Right lobe of liver (tissue), 6 donors: Measurements from ENCODE around the gene PIP4K2B. TPM values are rescaled to one million over a fixed set of nuclear protein-coding genes. Genes with fewer than 3 reads are reported as not detected.
"Not testable (repeated sequence)": the region's sequence is repeated elsewhere in the genome, so short reads cannot be mapped to it uniquely, and the experiment has no call there.

Experiments used
- ATAC-seq, 4 donors: fragments of 200-7000 bp; cut with Tn5 transposase; one replicate each; pipeline ENCODE4 v1.9.1; 2020; ENCODE audit warnings: mild to moderate bottlenecking in 4 of 4, moderate library complexity in 4 of 4
- DNase-seq, 3 donors: peaks; one replicate each; pipeline ENCODE4 v3.0.0-alpha.2; 2020
- H3K27ac ChIP-seq, 3 donors: fragments of 200-600 bp; one replicate each; pipeline ENCODE4 v1.8.0; 2022
- H3K27me3 ChIP-seq, 2 donors: fragments of 200-600 bp; one replicate each; pipeline ENCODE4 v1.8.0; 2022
- H3K36me3 ChIP-seq, 4 donors: fragments of 200-600 bp; sonication (generic) in 1 of 4; one replicate each; pipeline versions ENCODE4 v1.5.1 to v1.8.0; 2017 to 2022; ENCODE audit warnings: control low read depth in 1 of 4
- H3K4me1 ChIP-seq, 4 donors: fragments of 200-600 bp; sonication (generic) in 1 of 4; one replicate each; pipeline versions ENCODE4 v1.5.1 to v1.8.0; 2017 to 2022; ENCODE audit warnings: control low read depth in 1 of 4
- H3K4me3 ChIP-seq, 3 donors: fragments of 200-600 bp; one replicate each; pipeline ENCODE4 v1.8.0; 2022
- H3K9me3 ChIP-seq, 4 donors: fragments of 200-600 bp; sonication (generic) in 1 of 4; one replicate each; pipeline versions ENCODE4 v1.5.1 to v1.8.0; 2017 to 2022; ENCODE audit warnings: control low read depth in 1 of 4
- CTCF ChIP-seq, 4 donors: fragments of 200-600 bp in 3 of 4; fragments of 450-650 bp in 1 of 4; IDR thresholded peaks; one replicate each; pipeline versions ENCODE4 v1.5.1 to v1.8.0; 2016 to 2022; ENCODE audit warnings: antibody characterized with exemption in 4 of 4, mild to moderate bottlenecking in 2 of 4
- POLR2A ChIP-seq: fragments of 450-650 bp; IDR thresholded peaks from one replicate; pipeline ENCODE4 v1.6.1; 2017; ENCODE audit warnings: antibody characterized with exemption, mild to moderate bottlenecking
- WGBS: methylation state at CpG from one replicate; pipeline ENCODE4 v1.1.6; 2018; ENCODE audit warnings: low coverage, low lambda C conversion rate; ENCODE audit not compliant: insufficient coverage; ENCODE audit errors: missing lambda C conversion rate; 5-methylcytosine and 5-hydroxymethylcytosine counted together
- intact Hi-C, 2 donors: fragments of 100-400 bp; cut with DNase I; formaldehyde crosslinking; loops; one replicate each; pipeline versions ENCODE4 v1.11.2 to v1.14.1; 2022
- total RNA-seq, 6 experiments: library from RNA; depleted of rRNA in 2 of 6; stranded (reverse); fragments of >200 nt in 2 of 6; fragmentation: NEBNext Ultra II Directional in 3 of 6; extraction: Animal tissue kit (Norgen Biotek cat#: 25700) in 3 of 6; gene quantifications; one replicate each; pipeline versions ENCODE4 v1.1.0 to v1.2.4, GENCODE V29; 2016 to 2023
- donor health status: DM: no; HTN: yes; CAD: no.
- donor health status: DM: no; HTN: no; CAD: no.
- donor health status: DM: no; HTN: no; CAD: no.
- donor health status: DM: no; HTN: yes; CAD: no.
- donor health status: DM: no; HTN: yes; CAD: no.

PIP4K2B gene
- total RNA-seq, 6 experiments from 2014 or later = 11.5 to 19.5 (median 15.4) TPM

- Histone ChIP-seq H3K36me3 (no peaks in the 10 kb centered on the region), H3K27ac (no peak overlapping the region), H3K27me3 (no peaks in the 10 kb centered on the region), H3K4me1 (peaks cover 0 to 26% (median 7%) of the 10 kb centered on the region in 4 donors), H3K4me3 (no peak overlapping the region), H3K9me3 (no peaks in the 10 kb centered on the region)
- TF ChIP-seq CTCF (IDR thresholded peaks at IDR 0.05) (no peak), POLR2A (no peak)
- ATAC-seq (no peak), DNase-seq (no peak)
- intact Hi-C loops = no loop called here
- 98% methylated on average over 5 of the region's 5 CpGs for WGBS
Observed at GRCh38 chr17:38794221-38794620, 5.1 kb downstream of the PIP4K2B start.

DNA sequence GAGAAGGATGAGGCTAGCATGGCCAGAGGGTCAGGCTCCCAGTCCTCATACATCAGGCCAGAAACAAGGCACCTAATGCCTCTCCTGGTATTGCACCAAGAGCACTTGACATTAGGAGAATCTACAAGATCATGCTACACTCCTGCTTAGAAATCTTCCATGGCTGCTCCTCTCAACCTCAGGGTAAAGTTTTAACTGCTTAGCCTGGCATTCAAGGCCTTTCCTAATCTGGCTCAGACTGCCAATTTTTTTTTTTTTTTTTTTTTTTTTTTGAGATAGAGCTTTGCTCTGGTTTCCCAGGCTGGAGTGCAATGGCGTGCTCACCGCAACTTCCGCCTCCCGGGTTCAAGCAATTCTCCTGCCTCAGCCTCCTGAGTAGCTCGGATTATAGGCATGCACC is 8.2 kb downstream of the PIP4K2B start:
- DNase-seq = no peak
- Histone ChIP-seq H3K36me3 (peaks cover 0 to 8% (median 4%) of the 10 kb centered on the region in 4 donors), H3K27me3 (no peaks in the 10 kb centered on the region), H3K4me1 (peaks cover 0 to 1% (median 0%) of the 10 kb centered on the region in 4 donors), H3K27ac (no peak overlapping the region), H3K9me3 (no peaks in the 10 kb centered on the region), H3K4me3 (no peak overlapping the region)
- ATAC-seq = no peak
- intact Hi-C loops = no loop called here
- TF ChIP-seq CTCF (IDR thresholded peaks at IDR 0.05) (no peak), POLR2A (no peak)
- WGBS = 58% methylated on average over 2 of the region's 5 CpGs

- intact Hi-C loops, H3K4me1 ChIP-seq, DNase-seq, H3K27ac ChIP-seq, H3K4me3 ChIP-seq, ATAC-seq, H3K9me3 ChIP-seq, H3K27me3 ChIP-seq: not testable (repeated sequence)
- H3K36me3 ChIP-seq = peaks cover 0 to 15% (median 9%) of the 10 kb centered on the region in 4 donors
- WGBS = 80% methylated on average over 9 of the region's 13 CpGs
Observed at GRCh38 chr17:38790148-38790707, 9.1 kb downstream of the PIP4K2B start.

- no peaks in the 10 kb centered on the region for H3K9me3 ChIP-seq
- 11% methylated on average over 1 of the region's 1 CpG for WGBS
- no peak for TF ChIP-seq CTCF (IDR thresholded peaks at IDR 0.05)
- TF ChIP-seq POLR2A = no peak
- intact Hi-C loops = no loop called here
- H3K36me3 ChIP-seq = peaks cover 0 to 25% (median 15%) of the 10 kb centered on the region in 4 donors
- no peak overlapping the region for H3K27ac ChIP-seq
- no peaks in the 10 kb centered on the region for H3K27me3 ChIP-seq
- DNase-seq (no peak), ATAC-seq (no peak)
- H3K4me1 ChIP-seq = no peaks in the 10 kb centered on the region
- H3K4me3 ChIP-seq = no peak overlapping the region
Observed at GRCh38 chr17:38789185-38789584, 10.2 kb downstream of the PIP4K2B start.

DNA sequence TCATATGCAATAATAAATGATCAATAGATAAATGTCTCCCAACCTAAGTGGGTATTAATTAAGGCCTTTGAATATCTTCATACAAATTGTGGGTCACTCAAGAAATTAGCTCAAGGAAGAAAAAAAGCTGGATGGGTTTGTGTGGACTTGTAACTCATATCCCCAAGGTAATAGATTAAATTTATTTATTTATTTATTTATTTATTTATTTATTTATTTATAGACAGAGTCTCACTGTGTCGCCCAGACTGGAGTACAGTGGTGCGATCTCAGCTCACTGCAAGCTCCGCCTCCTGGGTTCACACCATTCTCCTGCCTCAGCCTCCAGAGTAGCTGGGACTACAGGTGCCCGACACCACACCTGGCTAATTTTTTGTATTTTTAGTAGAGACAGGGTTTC is 11.4 kb downstream of the PIP4K2B start:
- H3K27me3 ChIP-seq, DNase-seq, H3K9me3 ChIP-seq, intact Hi-C loops, ATAC-seq, H3K4me1 ChIP-seq, H3K4me3 ChIP-seq, H3K27ac ChIP-seq: not testable (repeated sequence)
- 94% methylated on average over 4 of the region's 4 CpGs for WGBS
- H3K36me3 ChIP-seq = peaks cover 0 to 37% (median 18%) of the 10 kb centered on the region in 4 donors
